ENCODE data around the gene PSMA2.

The PSMA2 gene

DNA sequence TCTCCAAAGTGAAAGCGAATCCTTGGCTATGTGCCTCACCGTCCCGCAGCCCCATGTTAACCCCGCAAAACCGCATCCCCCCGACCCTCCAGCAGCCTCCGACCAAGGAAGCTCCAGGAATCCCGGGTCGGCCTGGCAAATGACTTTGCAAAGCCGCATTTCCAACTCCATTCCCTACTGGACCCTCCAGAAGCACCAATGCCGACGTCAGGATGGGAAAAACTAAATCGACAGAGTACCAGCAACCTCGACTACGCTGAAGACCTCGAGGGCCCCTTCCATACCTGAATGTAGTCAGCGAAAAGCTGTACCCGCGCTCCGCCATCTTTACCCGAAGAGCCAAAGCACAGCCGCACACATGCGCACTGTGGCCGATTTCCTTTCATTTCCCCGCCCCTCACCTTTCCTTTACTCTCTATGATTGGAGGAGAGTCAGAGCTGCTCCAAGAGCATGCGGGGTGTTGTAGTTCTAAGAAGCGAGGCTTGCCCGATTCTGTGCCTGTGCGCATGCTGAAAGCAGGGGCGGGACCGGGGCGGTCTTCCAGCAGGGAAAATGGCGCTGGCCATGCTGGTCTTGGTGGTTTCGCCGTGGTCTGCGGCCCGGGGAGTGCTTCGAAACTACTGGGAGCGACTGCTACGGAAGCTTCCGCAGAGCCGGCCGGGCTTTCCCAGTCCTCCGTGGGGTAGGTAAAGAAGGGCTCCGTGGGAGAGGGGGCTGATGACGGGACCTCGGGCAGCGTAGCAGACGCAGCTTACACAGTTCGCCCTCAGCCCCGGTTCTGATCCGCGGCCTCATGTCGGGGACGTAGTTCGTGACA is at the start of gene PSMA2, which contains the start of gene MRPL32:
Gene PSMA2, minus strand, starts transcription at position 341 of the 818 bp plus-strand sequence. Its CDS starts 16 bp downstream, at position 325.
Gene MRPL32, plus strand, starts transcription at position 543 of the 818 bp plus-strand sequence. Its CDS starts 11 bp downstream, at position 554.
- Histone ChIP-seq H4K20me1 (peaks cover 47% of the 10 kb centered on the region), H3K9ac (peak within 1 kb of the TSS; percentile 98), H3K4me3 (peak within 1 kb of the TSS; percentile 99), H3K9me3 (no peaks in the 10 kb centered on the region), H3K4me1 (peaks cover 48% of the 10 kb centered on the region), H3K4me2 (peak within 1 kb of the TSS; percentile 93), H3K36me3 (peaks cover 32% of the 10 kb centered on the region), H3K27ac (peak within 1 kb of the TSS; percentile 90), H3K27me3 (no peaks in the 10 kb centered on the region)
- no peak for TF ChIP-seq Cebpa-rat (IDR thresholded peaks at IDR 0.05)

GRCh38 chr7:42981601-42982000 is 49.6 kb upstream of the PSMA2 start:
- H3K9me3 ChIP-seq, result peaks cover 26% of the 10 kb centered on the region
- no peak overlapping the region for H3K4me2 ChIP-seq
- H3K36me3 ChIP-seq, result no peaks in the 10 kb centered on the region
- TF ChIP-seq Cebpa-rat (IDR thresholded peaks at IDR 0.05), result no peak
- H3K27me3 ChIP-seq, result no peaks in the 10 kb centered on the region
- no peak overlapping the region for H3K27ac ChIP-seq
- H3K9ac ChIP-seq, result no peak overlapping the region
- H3K4me1 ChIP-seq, result no peaks in the 10 kb centered on the region
- no peaks in the 10 kb centered on the region for H4K20me1 ChIP-seq
- no peak overlapping the region for H3K4me3 ChIP-seq

GRCh38 chr7:42980514-42980913 is 48.5 kb upstream of the PSMA2 start:
- TF ChIP-seq Cebpa-rat (IDR thresholded peaks at IDR 0.05), result no peak
- Histone ChIP-seq H3K27ac (no peak overlapping the region), H3K9ac (no peak overlapping the region), H3K36me3 (no peaks in the 10 kb centered on the region), H3K4me3 (no peak overlapping the region), H3K4me1 (no peaks in the 10 kb centered on the region), H3K27me3 (no peaks in the 10 kb centered on the region), H3K9me3 (peaks cover 26% of the 10 kb centered on the region), H3K4me2 (no peak overlapping the region), H4K20me1 (no peaks in the 10 kb centered on the region)

DNA sequence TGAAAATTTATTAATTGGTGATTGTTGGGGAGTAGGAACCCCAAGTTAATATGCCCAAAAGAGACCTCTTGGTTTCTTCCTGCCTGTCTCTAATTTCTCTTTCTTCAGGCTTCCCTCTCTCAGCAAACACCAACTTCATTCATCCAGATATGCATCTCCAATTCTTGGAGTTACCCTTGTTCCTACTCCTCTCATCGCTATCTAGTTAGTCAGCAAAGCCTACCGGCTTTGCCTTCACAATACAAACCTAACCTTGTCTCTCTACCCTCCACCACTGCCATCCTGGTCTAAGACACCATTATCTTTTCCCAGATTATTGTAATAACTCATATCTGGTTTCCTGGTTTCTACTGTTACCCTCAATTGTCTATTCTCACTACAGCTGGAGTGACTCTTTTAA is 48.1 kb upstream of the PSMA2 start:
- peaks cover 24% of the 10 kb centered on the region for H3K9me3 ChIP-seq
- no peak for TF ChIP-seq Cebpa-rat (IDR thresholded peaks at IDR 0.05)
- H3K27ac ChIP-seq, result no peak overlapping the region
- H3K36me3 ChIP-seq, result no peaks in the 10 kb centered on the region
- no peaks in the 10 kb centered on the region for H3K4me1 ChIP-seq
- H3K9ac ChIP-seq, result no peak overlapping the region
- H3K27me3 ChIP-seq, result no peaks in the 10 kb centered on the region
- no peak overlapping the region for H3K4me3 ChIP-seq
- no peak overlapping the region for H3K4me2 ChIP-seq
- H4K20me1 ChIP-seq, result no peaks in the 10 kb centered on the region

- Histone ChIP-seq H3K4me2 (no peak overlapping the region), H3K36me3 (no peaks in the 10 kb centered on the region), H3K4me3 (no peak overlapping the region), H3K27me3 (no peaks in the 10 kb centered on the region), H3K4me1 (no peaks in the 10 kb centered on the region), H3K27ac (no peak overlapping the region), H3K9ac (no peak overlapping the region), H3K9me3 (peaks cover 8% of the 10 kb centered on the region), H4K20me1 (no peaks in the 10 kb centered on the region)
- no peak for TF ChIP-seq Cebpa-rat (IDR thresholded peaks at IDR 0.05)
Observed at GRCh38 chr7:42978496-42978895, 46.5 kb upstream of the PSMA2 start.

DNA sequence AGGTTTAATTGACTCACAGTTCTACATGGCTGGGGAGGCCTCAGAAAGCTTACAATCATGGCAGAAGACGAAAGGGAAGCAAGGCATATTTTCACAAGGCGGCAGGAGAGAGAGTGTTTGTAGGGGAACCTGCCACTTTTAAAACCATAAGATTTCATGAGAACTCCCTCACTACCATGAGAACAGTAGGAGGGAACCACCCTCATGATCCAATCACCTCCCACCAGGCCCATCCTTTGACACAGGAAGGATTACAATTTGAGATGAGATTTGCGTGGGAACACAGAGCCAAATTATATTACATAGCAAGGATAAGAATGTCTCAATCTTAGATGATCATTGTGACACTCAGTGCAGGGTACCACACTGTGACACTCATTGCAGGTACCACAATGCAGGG is 44.4 kb upstream of the PSMA2 start:
- Histone ChIP-seq H3K9me3 (no peaks in the 10 kb centered on the region), H3K9ac (no peak overlapping the region), H3K36me3 (no peaks in the 10 kb centered on the region), H3K27ac (no peak overlapping the region), H3K4me1 (no peaks in the 10 kb centered on the region), H4K20me1 (no peaks in the 10 kb centered on the region), H3K4me2 (no peak overlapping the region), H3K27me3 (no peaks in the 10 kb centered on the region), H3K4me3 (no peak overlapping the region)
- no peak for TF ChIP-seq Cebpa-rat (IDR thresholded peaks at IDR 0.05)

GRCh38 chr7:42972699-42973500 is 40.9 kb upstream of the PSMA2 start:
- Histone ChIP-seq H3K36me3 (no peaks in the 10 kb centered on the region), H3K4me2 (no peak overlapping the region), H3K4me3 (no peak overlapping the region), H3K27ac (no peak overlapping the region), H3K27me3 (no peaks in the 10 kb centered on the region), H4K20me1 (no peaks in the 10 kb centered on the region), H3K4me1 (no peaks in the 10 kb centered on the region), H3K9me3 (no peaks in the 10 kb centered on the region), H3K9ac (no peak overlapping the region)
- no peak for TF ChIP-seq Cebpa-rat (IDR thresholded peaks at IDR 0.05)

DNA sequence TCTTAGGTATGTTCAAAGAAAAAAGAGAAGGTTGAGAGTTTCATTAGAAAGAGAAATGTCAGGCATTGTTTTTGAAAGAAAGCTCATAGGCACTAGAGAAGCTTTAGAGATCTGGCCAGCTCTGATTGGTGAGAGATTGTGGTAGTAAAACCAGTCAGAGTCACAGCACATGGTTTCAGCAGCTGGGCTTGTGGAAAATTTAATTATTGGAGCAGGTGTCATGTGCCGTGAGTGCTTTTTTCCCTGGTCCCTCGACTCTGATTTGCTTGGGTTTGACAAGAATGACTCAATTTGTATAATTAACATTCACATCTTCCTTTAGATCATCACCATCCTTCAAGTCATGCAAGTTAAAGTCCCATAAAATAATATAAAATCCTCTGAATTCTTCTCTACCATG is 35.4 kb upstream of the PSMA2 start:
- peaks cover 10% of the 10 kb centered on the region for H3K4me1 ChIP-seq
- 0 out of 2 replicates have a peak overlapping the region, but pooled peaks have one; percentile 29 for H3K4me2 ChIP-seq
- no peaks in the 10 kb centered on the region for H3K9me3 ChIP-seq
- H3K9ac ChIP-seq, result no peak overlapping the region
- H3K36me3 ChIP-seq, result no peaks in the 10 kb centered on the region
- H4K20me1 ChIP-seq, result no peaks in the 10 kb centered on the region
- no peak for TF ChIP-seq Cebpa-rat (IDR thresholded peaks at IDR 0.05)
- no peak overlapping the region for H3K27ac ChIP-seq
- no peaks in the 10 kb centered on the region for H3K27me3 ChIP-seq
- no peak overlapping the region for H3K4me3 ChIP-seq

DNA sequence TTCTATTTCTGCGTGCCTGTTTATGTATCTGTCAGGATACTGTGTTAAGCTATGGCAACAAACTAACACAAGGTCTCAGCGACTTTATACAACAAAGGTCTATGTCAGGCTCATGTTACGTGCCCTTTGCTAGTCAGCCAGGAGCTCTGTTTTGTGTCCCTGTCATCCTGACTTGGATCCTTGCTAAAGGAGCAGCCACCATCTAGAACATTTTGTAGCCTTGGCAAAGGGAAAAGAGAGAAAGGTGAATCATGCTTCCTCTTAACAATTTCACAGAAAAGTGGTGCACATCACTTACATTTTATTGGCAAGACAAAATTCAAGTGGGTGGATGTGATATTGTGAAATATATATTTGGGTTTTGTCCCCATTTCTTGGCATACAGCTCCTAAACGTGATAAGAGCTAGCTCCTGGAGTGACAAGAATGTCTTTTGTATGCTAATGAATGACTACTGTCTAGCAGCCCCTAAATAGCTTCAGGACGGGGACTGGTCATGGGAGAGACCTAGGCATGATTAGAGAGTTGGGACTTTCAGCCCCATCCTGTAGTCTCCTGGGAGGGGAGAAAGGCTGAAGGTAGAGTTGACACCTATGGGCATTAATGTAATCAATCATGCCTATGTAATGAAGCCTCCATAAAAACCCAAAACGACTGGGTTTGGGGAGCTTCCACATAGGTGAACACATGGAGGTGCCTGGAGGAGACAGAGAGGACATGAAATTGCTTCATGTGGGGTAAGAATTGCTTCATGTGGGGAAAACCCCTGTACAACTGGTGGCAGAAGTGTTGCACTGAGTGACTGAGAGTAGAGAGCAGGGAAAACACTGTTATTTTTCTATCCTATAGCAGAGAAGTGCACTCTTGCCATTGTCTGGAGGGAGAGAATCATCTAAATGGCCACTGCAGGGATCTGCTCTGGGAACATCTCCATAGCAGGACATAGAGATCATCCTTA is 33.2 kb upstream of the PSMA2 start:
- H3K9ac ChIP-seq, result no peak overlapping the region
- no peak for TF ChIP-seq Cebpa-rat (IDR thresholded peaks at IDR 0.05)
- H3K4me1 ChIP-seq, result peaks cover 15% of the 10 kb centered on the region
- H3K4me2 ChIP-seq, result no peak overlapping the region
- no peak overlapping the region for H3K4me3 ChIP-seq
- no peaks in the 10 kb centered on the region for H3K36me3 ChIP-seq
- H4K20me1 ChIP-seq, result no peaks in the 10 kb centered on the region
- H3K27ac ChIP-seq, result no peak overlapping the region
- no peaks in the 10 kb centered on the region for H3K27me3 ChIP-seq
- no peaks in the 10 kb centered on the region for H3K9me3 ChIP-seq
